ES-I3 (cell line): Measurements from ENCODE around the gene CAMKMT.

Source experiments
- H3K36me3 ChIP-seq: 2 replicates; pipeline ENCODE4 v1.6.1; 2013; ENCODE audit warnings: mild to moderate bottlenecking, low read length, control low read depth, moderate library complexity; ENCODE audit not compliant: insufficient read depth
- H3K4me1 ChIP-seq: 2 replicates; pipeline ENCODE4 v1.6.1; 2013; ENCODE audit warnings: mild to moderate bottlenecking, control low read depth, low read length; ENCODE audit not compliant: insufficient read depth
- H3K9ac ChIP-seq: 2 replicates; pipeline ENCODE4 v1.6.1; 2013; ENCODE audit warnings: low read depth, mild to moderate bottlenecking, low read length, moderate library complexity
- H3K9me3 ChIP-seq: 2 replicates; pipeline ENCODE4 v1.6.1; 2013; ENCODE audit warnings: mild to moderate bottlenecking, low read length, moderate library complexity; ENCODE audit not compliant: control insufficient read depth, insufficient read depth

Gene CAMKMT

DNA sequence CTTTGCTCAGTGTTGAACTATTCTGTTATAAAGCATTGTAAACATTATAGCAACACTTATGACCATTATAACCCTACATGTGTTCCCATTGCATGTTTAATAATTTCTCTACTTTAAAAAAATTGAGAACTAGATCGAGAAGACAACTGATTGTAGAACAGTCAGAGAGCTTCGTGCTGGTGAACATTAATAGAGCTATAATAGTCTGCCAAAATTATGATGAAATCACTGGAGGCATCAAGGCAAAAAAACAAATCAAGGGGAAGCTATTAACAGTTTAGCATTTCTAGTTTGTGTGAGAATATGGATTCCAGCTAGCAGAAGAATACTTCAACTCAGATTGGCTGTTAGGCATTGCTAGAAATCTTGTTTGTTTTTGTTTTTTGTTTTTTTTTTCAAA is 284.2 kb downstream of the CAMKMT start:
- no peaks in the 10 kb centered on the region for H3K9me3 ChIP-seq
- no peaks in the 10 kb centered on the region for H3K36me3 ChIP-seq
- peaks cover 11% of the 10 kb centered on the region for H3K4me1 ChIP-seq
- no peak overlapping the region for H3K9ac ChIP-seq

DNA sequence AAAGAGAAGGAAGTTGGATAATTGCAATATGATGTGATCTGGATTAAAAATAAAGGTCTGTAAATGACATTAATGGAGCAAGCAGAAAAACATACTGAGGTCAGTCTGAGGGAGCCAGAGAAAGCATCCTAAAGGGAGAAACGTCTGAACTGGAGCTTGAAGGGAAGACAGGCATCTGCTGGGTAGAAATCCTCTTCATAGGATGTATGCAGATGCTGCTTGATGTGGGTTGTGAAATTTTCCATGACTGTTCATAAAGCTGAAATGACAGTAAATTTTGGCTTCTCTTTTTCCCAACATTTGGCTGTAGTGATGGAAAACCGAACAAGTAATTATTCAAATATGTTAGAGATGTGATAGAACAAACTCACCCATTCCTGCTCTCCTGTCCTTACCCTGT is 287.6 kb downstream of the CAMKMT start:
- Histone ChIP-seq H3K4me1 (peaks cover 24% of the 10 kb centered on the region), H3K9me3 (no peaks in the 10 kb centered on the region), H3K36me3 (no peaks in the 10 kb centered on the region), H3K9ac (no peak overlapping the region)

DNA sequence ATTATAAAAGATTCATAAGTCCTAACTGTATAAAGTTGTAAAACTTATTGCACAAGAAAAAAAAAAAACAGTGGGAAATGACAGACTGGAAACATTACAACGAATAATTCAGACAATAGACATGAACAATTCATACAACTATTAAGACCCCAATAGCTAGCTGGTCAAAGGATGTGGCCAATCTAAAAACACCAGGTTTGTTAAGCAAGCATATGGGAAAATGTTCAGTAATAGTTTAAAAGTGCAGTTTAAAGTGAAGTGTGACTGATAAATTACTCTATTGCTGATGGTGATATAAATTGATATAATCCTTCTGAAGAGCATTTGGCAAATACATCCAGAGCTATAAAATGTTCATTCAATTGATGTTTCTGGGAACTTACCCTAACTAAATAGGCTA is 289.0 kb downstream of the CAMKMT start:
- no peaks in the 10 kb centered on the region for H3K36me3 ChIP-seq
- peaks cover 33% of the 10 kb centered on the region for H3K4me1 ChIP-seq
- no peak overlapping the region for H3K9ac ChIP-seq
- no peaks in the 10 kb centered on the region for H3K9me3 ChIP-seq

DNA sequence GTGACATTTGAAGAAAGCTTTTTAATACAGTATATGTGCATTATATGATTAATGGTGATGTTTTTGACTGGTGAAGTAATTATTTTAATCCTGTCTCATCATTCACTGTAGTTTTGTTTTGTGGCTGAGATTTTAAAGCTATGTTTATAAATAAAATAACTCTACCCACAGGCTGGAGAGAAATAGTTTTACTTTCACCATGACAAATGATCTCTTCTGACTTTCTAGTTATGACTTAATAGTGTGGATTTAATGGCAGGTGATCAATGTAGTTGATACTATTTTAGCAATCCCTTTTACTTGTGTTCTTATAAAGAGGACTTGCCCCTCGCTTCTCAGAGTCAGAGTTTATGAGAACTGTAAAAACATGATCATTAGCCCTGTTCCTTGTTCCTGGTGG is 290.2 kb downstream of the CAMKMT start:
- H3K36me3 ChIP-seq, result no peaks in the 10 kb centered on the region
- no peak overlapping the region for H3K9ac ChIP-seq
- H3K9me3 ChIP-seq, result no peaks in the 10 kb centered on the region
- peaks cover 38% of the 10 kb centered on the region for H3K4me1 ChIP-seq

DNA sequence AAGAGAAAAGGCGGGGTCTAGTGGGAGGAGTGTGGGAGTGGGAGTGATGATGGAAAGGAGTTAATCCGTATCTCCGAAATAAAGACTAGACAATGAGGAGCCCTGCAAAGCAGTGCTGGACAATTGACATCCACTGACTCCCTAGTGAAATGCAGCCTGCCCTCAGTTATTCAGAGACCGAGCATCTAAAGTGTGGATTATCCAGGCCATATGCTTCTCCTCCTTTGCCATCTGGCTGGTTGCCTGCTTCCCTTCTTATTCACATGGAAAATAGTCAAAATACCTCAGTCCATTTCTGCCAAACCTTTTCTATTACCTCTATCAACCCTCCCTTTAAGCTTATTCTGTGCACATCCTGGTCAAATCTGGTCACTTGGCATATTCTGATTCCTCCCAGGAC is 291.0 kb downstream of the CAMKMT start:
- H3K4me1 ChIP-seq, result peaks cover 34% of the 10 kb centered on the region
- no peak overlapping the region for H3K9ac ChIP-seq
- H3K36me3 ChIP-seq, result no peaks in the 10 kb centered on the region
- no peaks in the 10 kb centered on the region for H3K9me3 ChIP-seq

DNA sequence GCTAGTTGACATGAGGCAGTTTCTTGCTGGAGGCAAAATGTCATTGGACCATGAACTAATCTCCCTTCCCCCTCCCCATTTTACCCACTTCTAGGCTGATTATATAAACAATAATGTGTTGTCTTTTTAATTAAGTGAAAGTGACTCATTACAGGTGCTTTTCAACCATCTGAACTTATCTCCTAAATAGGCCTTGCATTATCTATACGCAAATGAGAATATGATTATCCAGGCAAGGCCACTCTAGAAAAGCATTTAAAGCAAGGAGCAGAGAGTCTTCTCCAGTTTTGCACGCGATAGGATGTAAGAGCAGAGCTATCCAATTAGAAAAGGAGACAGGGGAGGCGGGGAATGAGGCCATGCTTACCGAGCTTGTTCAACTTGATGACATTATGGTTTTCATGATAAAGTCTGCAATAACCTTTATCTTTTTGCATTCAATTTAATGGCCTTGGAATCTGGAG is 293.7 kb downstream of the CAMKMT start:
- H3K9ac ChIP-seq, result no peak overlapping the region
- peaks cover 28% of the 10 kb centered on the region for H3K4me1 ChIP-seq
- no peaks in the 10 kb centered on the region for H3K36me3 ChIP-seq
- H3K9me3 ChIP-seq, result no peaks in the 10 kb centered on the region

DNA sequence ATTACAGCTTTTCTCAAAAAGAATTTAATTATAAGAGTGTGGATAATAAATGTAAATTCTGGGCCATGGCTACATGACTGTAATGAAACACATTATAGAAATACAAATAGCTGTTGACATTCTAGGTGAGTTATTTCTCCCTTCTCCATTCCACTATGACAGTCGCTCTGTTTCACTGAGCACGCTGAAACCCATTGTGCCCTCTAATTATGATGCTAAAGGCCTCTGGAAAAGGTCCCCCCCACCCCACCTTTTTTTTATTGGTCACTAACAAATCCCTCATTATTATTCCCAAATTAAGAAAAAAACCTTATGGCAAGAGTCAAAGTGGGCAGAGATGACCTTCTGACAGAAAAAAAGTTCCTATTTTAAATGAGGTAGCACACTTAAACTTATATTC is 294.7 kb downstream of the CAMKMT start:
- Histone ChIP-seq H3K36me3 (no peaks in the 10 kb centered on the region), H3K4me1 (peaks cover 28% of the 10 kb centered on the region), H3K9ac (no peak overlapping the region), H3K9me3 (no peaks in the 10 kb centered on the region)

DNA sequence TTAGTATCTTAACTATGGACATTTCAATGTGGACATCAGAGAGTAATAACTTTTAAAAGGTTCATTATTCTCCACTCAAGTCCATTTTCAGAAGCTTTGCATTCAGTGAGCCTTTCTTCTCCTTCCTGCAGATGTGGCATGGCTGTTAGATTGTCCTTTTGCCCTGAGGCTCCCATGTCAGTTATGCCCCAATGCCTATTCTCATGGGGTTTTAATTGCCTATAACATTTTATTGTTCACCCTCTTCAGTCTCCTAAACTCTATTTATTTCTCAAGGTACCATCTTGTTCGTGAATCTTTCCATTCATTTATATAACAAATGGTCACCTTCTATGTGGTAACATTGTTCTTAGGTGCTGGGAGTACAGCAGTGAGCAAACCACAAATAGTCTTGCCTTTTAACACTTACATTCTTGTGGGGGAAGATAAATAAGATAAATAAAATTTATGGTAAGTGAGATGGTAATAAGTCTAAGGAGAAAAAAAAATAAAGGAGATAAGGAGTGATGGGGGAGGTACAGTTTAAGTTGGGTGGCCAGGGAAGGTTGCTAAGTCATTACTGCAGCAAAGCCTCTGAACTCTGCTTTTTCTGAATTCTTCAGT is 301.8 kb downstream of the CAMKMT start:
- Histone ChIP-seq H3K36me3 (no peaks in the 10 kb centered on the region), H3K9me3 (no peaks in the 10 kb centered on the region), H3K4me1 (no peaks in the 10 kb centered on the region), H3K9ac (no peak overlapping the region)

DNA sequence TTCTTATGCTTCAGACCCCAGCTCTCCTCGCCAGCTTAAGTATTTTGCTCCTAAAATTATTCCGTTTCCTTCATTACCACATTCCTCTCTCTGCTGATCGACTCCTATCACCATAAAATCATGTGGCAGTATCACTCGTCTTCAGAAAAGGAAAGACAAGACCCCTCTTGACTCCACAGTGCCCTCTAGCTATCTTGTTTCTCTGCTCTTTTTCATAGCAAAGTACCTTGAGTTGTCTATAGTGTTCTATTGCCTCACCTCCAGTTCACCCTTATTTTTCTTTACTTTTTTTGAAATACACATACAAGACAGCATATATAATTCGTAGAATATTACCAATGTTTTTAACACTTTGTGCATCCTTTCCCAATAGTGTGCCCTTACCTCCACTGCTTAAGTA is 306.6 kb downstream of the CAMKMT start:
- H3K36me3 ChIP-seq, result no peaks in the 10 kb centered on the region
- peaks cover 5% of the 10 kb centered on the region; the same call in 1 of the 2 replicates for H3K4me1 ChIP-seq
- H3K9ac ChIP-seq, result no peak overlapping the region
- no peaks in the 10 kb centered on the region for H3K9me3 ChIP-seq

DNA sequence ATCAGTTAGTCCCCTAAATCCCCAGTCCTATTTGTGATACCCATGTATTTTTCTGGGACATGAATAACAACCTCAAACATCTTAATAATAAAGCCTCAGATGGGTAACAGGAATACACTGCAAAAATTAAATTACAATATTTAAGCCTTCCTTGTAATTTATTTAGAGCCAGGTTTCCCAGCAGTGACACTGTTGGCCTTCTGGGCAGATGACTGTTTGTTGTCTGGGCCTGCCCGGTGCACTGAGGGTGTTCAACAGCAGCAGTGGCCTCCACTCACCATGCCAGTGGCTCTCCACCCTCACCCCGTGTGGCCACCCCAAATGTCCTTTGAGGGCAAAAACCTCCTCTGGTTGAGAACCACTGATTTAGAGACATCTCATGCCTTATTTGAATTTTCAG is 309.5 kb downstream of the CAMKMT start:
- no peaks in the 10 kb centered on the region for H3K36me3 ChIP-seq
- H3K4me1 ChIP-seq, result peaks cover 31% of the 10 kb centered on the region
- H3K9ac ChIP-seq, result no peak overlapping the region
- H3K9me3 ChIP-seq, result no peaks in the 10 kb centered on the region

DNA sequence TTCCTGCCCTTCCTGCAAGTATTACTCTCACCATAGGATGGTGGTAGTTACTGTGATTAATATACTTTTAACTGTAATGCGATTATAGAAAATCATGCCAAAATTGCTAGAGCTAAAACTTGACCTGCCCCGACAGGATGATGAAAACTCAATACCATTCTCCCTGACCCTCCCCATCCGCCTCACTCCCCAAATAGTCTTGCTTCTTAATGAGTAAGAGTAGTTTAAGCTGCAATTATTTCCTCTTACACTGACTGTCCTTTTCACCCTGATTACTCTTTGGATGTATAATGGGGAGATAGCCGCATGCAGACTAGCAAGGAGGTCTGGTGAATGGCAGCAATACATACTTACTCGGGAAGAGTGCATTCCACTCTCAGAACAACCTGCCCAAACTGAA is 310.2 kb downstream of the CAMKMT start:
- Histone ChIP-seq H3K4me1 (peaks cover 34% of the 10 kb centered on the region), H3K9ac (no peak overlapping the region), H3K9me3 (no peaks in the 10 kb centered on the region), H3K36me3 (no peaks in the 10 kb centered on the region)

DNA sequence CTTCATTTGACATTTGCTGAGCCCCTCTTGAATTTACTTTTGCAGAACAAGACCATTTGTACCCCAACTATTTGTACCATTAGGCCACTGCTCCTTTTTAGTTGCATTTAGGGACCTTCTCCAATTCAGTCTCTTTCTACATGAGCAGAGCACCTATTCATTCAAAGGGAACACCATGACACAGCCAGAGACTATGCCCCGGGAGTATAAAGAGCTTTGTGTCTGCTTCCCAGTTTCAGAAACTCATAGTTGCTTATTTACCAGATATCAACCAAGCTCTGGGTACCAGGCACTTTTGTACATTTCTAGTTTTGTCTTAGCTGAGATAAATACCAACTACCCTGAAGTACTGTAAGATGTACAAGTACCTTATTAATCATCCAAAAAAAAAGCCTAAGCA is 310.7 kb downstream of the CAMKMT start:
- no peak overlapping the region for H3K9ac ChIP-seq
- H3K4me1 ChIP-seq, result peaks cover 34% of the 10 kb centered on the region
- no peaks in the 10 kb centered on the region for H3K9me3 ChIP-seq
- no peaks in the 10 kb centered on the region for H3K36me3 ChIP-seq

DNA sequence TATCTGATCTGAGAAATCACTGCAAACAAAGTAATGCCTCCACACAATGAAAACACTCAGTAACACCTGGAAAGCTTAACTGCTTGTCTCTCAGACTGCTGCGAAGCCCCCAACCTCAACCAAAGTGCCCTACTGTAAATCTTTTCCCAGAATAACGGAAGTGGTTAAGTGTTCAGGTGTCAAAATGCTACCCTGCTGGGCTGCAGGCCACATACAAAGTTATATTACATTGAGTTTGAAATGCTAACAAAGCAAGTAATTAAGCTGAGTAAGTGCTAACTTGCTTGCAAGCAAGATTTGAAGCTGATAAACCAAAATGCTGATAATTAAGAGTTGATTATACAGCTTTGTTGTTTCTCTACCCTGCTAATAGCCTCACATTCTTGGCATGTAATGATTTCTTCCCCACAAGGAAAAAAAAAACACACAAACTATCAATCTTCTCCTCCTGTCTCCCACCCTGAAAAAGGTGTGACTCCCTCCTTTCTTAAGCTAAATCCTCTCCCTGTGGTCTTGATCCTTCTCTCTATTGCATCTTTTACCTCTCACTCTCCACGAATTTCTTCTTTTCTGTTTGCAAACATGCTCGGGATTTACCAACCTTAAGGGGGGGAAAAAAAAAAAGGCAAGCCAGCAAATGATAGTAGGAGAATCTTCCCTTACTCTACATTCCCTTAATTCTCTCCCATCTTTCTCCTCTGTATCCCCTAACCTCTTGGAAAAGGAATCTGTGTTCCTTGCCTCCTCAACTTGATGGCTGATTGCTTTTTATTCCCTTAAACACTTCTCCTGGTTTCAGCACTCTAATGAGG is 312.9 kb downstream of the CAMKMT start:
- peaks cover 34% of the 10 kb centered on the region for H3K4me1 ChIP-seq
- H3K9me3 ChIP-seq, result no peaks in the 10 kb centered on the region
- no peak overlapping the region for H3K9ac ChIP-seq
- H3K36me3 ChIP-seq, result no peaks in the 10 kb centered on the region

DNA sequence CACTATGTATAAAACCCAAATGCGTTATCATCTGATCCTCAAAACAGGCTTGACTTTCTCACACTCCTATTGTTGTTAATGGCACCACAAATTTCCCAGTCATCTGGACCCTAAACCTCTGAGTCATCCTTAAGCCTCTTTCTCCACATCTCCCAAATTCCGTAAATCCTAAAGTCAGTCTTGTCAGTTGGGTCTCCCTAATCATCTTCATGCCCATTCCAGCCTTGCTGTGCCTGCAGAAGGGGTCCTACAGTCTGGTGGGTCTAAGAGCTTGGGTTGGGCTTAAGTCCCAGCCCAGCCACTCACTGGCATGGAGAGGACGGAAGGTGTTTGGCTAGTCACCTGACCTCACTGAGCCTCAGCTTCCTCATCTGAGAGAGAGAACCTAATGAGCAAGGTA is 314.6 kb downstream of the CAMKMT start:
- no peaks in the 10 kb centered on the region for H3K9me3 ChIP-seq
- peaks cover 48% of the 10 kb centered on the region for H3K4me1 ChIP-seq
- H3K9ac ChIP-seq, result no peak overlapping the region
- H3K36me3 ChIP-seq, result no peaks in the 10 kb centered on the region

DNA sequence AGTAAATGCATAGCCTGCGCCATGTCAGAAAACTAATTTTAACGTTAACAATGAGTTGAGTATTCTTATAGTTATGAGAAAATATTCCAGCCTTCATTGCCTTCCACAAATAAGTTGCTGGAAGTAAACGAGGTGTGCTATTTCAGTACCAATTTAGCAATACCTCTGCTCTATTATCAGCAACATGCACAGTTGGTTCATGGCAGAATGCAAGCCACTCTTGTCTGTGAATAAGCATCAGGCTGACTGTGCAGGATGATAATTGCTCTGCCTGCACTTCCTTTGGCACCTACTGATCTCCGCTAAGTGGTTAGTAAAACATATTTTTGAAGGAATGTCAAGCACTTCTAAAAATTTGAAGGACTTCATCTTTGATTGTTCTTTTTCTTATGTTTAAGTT is 317.8 kb downstream of the CAMKMT start:
- no peaks in the 10 kb centered on the region for H3K36me3 ChIP-seq
- H3K4me1 ChIP-seq, result peaks cover 35% of the 10 kb centered on the region
- H3K9ac ChIP-seq, result no peak overlapping the region
- no peaks in the 10 kb centered on the region for H3K9me3 ChIP-seq
